HG03432 (cell line): ENCODE measurements around the gene JSRP1.

Source experiments
- ATAC-seq: cut with Tn5 transposase; IDR thresholded peaks from one replicate; pipeline ENCODE4 v1.9.1; 2021; ENCODE audit warnings: mild to moderate bottlenecking, moderate library complexity; ENCODE audit not compliant: unreplicated experiment

The JSRP1 gene

GRCh38 chr19:2266183-2266993 is 10.2 kb upstream of the JSRP1 start:
- no peak for ATAC-seq

GRCh38 chr19:2261438-2262172 is 5.4 kb upstream of the JSRP1 start:
- ATAC-seq = no peak

DNA sequence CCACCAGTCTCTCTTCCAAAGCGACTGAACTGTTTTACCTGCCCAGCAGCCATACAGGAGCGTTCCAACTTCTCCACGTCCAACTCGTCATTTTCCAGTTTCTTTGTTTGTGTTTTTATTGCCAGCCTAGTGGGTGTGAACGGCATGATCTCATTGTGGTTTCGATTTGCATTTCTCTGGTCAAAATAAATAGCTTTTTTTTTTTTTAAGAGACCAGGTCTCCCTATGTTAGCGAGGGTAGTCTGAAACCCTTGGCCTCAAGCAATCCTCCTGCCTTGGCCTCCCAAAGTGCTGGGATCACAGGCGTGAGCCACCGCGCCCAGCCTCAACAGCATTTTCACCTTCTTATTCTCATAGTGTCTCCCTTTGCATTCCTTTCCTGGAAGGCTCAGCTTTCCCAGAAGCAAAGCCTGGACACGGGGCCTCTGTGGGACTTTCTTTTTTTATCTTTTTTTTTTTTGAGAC is 4.2 kb upstream of the JSRP1 start:
- no peak for ATAC-seq

DNA sequence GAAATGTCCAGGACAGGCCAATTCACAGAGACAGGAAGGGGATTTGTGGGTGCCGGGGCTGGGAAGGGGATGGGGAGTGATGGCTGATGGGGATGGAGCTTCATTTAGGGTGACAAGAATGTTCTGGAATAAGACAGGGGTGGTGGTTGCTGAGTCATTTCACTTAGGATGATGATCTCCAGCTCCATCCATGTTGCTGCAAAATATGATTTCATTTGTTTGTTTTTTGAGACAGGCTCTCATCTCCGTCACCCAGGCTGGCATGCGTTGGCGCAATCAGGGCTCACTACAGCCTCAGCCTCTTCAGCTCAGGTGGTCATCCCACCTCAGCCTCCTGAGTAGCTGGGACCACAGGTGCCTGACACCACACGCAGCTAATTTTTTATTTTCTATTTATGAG is 3.1 kb upstream of the JSRP1 start:
- no peak for ATAC-seq

GRCh38 chr19:2255112-2255845 is 938 bp downstream of the JSRP1 start:
- ATAC-seq = no peak

- no peak for ATAC-seq
These were observed 1.9 kb downstream of the JSRP1 start for GRCh38 chr19:2254064-2254872.

DNA sequence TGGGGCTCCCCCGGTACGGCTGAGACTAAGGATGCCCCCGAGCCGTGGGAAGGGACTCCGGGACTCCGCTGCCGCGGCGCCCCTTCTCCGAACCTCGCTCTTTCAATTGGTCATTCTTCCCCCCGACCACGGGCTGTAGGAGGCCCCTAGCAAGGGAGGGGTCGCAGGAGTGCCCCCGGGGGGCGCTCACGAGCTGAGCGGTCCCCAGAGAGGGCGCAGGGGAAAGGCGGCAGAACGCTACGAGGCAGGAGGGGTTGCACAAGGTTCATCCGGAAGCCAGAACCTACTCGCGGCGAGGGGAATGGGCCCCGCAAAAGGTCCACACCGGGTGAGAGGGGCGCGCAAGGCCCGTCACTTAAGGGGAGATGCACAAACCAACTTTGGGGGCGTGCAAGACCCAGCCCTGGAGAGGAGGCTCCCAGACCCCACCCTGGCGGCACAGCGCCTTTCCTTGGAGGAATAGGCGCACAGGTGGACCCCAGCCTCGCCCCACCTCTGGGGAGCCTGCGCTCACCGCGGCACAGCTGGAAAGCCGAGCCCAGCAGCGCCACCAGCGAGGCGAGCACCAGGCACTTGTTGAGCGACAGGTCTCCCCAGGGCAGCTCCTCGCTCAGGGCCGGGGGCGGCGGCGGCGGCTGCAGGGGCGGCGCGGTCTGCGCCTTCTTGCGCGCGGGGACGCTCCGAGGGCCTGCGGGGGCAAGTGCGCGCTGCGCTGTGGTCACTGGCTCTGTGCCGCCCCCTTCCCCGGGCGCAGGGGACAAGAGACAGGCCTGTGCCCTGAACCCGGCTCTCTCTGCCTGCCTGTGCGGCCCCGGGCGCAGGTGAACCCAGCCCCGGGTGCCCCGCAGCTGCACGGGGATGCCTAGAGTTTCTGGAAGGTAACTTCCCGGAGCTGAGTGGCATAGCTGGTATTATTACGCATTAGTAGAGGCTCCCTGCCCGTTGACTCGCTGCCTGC is 2.8 kb downstream of the JSRP1 start:
- ATAC-seq = no peak

DNA sequence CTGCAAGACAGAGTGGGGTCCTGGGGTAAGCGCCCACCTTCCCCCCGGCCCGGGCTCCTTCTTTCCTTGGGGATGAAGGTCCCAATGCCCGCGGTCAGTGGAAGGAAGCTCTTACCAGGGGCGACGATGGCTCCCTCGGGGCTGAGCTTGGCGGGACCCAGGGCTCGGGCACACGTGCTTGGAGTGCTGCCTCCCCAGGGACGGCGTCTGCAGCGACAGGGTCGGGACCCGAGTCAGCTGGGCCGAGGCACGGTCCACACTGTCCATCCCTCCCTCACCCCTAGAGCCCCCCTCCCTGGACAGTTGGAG is 3.5 kb downstream of the JSRP1 start:
- ATAC-seq = no peak

GRCh38 chr19:2252055-2252796 is 4.0 kb downstream of the JSRP1 start:
- no peak for ATAC-seq

DNA sequence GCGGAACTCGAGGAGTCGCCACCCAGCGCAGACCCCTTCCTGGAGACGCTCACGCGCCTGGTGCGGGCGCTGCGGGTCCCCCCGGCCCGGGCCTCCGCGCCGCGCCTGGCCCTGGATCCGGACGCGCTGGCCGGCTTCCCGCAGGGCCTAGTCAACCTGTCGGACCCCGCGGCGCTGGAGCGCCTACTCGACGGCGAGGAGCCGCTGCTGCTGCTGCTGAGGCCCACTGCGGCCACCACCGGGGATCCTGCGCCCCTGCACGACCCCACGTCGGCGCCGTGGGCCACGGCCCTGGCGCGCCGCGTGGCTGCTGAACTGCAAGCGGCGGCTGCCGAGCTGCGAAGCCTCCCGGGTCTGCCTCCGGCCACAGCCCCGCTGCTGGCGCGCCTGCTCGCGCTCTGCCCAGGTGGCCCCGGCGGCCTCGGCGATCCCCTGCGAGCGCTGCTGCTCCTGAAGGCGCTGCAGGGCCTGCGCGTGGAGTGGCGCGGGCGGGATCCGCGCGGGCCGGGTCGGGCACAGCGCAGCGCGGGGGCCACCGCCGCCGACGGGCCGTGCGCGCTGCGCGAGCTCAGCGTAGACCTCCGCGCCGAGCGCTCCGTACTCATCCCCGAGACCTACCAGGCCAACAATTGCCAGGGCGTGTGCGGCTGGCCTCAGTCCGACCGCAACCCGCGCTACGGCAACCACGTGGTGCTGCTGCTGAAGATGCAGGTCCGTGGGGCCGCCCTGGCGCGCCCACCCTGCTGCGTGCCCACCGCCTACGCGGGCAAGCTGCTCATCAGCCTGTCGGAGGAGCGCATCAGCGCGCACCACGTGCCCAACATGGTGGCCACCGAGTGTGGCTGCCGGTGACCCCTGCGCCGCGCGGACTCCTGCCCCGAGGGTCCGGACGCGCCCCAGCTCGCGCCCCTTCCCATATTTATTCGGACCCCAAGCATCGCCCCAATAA is 4.8 kb downstream of the JSRP1 start:
- no peak for ATAC-seq

DNA sequence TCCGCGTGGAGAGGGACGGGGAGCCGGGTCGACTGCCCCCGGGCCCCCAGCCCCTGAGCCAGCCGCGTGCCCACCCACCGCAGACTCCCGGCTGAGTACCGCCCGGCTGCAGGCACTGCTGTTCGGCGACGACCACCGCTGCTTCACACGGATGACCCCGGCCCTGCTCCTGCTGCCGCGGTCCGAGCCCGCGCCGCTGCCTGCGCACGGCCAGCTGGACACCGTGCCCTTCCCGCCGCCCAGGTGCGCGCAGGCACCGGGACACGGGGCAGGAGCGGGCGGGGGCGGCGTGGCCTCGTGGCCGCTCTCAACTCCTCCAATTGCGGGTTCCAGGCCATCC is 5.5 kb downstream of the JSRP1 start:
- ATAC-seq = no peak

GRCh38 chr19:2249880-2250765 is 6.1 kb downstream of the JSRP1 start:
- ATAC-seq = no peak

GRCh38 chr19:2249010-2249866 is 7.0 kb downstream of the JSRP1 start, which contains the start of gene AMH:
Gene AMH, plus strand, starts transcription at chr19:2249323. Its CDS starts 10 bp downstream, at chr19:2249333.
- ATAC-seq = no peak

- no peak for ATAC-seq
These were observed 7.8 kb downstream of the JSRP1 start for GRCh38 chr19:2248136-2249009.
